ENCODE results near the gene TEX264.

TEX264 gene

DNA sequence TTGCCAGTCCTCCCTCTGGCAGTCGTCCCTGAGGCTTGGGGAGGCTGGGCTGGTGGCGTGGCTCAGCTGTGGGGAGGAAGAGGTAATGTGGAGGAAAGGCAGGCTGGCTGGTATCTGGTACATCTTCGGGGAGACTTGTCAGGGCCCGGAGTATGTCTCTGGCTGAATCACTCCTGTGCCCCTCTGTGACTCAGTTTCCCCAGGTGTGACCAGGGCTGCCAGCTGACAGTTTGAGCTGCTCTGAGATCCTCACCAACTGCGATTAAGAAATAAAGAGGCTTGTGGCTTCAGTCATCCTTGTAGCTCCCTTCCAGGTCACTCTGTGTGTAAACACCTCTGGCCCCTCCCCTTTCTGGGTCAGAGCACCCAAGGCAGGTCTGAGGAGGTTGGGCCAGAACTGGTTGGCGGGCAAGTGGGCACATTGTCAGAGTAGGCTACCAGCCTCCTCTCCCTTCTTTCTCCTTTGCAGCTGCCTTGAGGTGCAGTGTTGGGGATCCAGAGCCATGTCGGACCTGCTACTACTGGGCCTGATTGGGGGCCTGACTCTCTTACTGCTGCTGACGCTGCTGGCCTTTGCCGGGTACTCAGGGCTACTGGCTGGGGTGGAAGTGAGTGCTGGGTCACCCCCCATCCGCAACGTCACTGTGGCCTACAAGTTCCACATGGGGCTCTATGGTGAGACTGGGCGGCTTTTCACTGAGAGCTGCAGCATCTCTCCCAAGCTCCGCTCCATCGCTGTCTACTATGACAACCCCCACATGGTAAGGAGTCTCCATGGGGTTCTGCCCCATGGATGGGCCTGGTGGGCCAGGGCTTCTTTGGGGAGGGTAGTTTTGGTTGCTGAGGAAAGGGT is 3.0 kb downstream of the TEX264 start:
- no peak for DNase-seq (ENCODE audit: low read depth in 3 of 3, low spot score in 1 of 3)

GRCh38 chr3:51675201-51675611 is 4.2 kb downstream of the TEX264 start:
- DNase-seq (ENCODE audit: low read depth in 3 of 3, low spot score in 1 of 3), result no peak

DNA sequence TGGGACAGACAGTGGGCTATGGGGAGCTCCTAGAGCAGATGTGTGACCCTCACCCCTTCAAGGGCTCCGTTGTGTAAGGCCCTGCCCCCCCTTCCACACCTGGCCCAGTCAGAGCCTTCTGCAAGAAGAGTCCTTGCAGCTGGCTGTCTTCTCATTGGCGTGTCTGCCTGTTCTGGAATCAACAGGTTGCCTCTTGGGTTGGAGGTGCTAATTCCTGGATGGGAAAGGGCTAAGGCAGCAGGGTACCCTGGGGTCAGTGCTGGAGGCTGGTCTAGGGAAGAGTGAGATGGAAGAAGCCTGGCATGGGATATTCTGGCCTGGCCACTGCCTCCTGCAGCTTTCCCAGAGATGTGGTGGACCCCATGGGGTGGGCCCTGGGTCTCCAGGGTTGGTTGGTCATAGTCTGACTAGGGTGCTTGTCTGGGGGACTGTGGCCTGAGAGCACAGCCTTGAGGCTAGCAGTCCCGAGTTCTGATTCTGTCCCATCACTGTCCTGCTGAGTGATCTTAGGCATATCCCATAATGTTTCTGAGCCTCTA is 5.1 kb downstream of the TEX264 start:
- no peak for DNase-seq (ENCODE audit: low read depth in 3 of 3, low spot score in 1 of 3)

DNA sequence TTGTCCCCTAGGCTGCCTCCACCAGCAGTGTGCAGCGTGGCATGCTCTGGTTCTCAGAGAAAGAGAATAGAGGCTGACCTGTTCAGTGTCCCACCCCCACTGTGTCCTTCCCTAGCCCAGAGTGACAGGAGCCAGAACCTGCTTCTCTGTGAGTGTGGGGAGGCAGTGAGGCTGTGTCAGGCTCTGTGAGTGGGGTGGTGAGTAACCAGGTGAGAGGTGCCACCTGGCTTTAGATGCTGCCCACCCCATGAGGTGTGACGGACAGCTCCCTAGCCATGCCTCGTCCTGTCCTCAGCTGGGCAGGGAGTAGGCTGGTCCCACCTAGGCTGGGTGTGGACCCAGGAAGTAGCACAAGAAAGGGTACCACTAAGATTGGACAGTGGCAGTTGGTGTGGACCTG is 6.3 kb downstream of the TEX264 start:
- DNase-seq (ENCODE audit: low read depth in 3 of 3, low spot score in 1 of 3), result no peak

DNA sequence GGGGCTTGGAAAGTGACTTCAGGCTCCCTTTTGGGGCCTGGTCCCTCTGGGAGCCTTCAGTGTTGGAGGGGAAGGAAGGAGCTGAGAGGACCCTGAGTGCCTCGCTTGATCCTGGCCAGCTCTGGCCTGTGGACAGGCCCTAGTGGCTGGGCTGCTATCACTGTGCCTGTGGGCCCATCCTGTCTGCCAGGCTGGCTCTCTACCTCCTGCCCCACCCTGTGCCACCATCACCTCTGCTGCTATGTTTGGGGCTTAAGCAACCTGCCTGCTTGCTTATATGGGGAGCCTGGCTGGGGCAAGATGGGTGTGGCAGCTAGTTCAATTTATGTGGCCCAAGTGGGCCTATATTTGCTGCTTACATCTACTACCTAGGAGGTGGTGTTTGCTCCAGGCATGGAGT is 7.1 kb downstream of the TEX264 start:
- DNase-seq (ENCODE audit: low read depth in 3 of 3, low spot score in 1 of 3), result no peak

DNA sequence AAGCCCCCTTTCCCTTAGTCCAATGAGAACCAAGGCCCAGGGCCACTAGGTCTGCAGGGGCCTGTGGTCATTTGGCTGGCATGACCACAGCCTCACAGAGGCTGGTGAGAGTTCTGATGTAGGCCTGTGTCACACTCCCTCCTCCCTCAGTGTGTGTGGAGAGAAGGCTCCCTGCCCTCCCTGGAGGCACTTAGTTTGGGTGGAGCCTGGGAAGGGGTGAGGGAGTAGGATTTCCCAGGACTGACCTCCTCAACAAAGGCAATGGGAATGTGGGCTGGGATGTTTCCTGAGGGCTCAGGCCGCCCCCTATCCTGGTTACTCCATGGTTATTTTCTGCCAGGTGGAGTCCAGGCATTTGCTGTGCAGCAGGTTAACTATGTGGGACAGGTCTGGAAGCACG is 7.6 kb downstream of the TEX264 start:
- no peak for DNase-seq (ENCODE audit: low read depth in 3 of 3, low spot score in 1 of 3)

DNA sequence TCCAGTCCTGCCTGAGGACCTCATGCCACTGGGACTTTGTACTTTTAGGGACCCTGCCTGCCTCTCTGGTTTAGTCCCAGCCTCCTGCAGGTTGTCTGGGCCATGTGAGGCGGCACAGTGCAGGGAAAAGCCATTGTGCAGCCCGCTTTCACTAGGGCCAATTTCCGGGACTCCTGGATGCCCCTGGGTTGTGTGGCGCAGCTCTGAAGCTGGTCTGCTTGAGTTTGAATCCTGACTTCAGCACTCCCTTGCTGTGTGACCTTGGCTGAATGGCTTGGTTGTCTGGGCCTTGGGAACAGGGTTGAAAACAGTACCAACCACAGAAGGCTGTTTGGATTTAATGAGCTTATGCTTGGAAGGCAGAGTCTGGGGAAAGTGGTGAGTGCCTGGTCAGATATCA is 8.3 kb downstream of the TEX264 start:
- no peak for DNase-seq (ENCODE audit: low read depth in 3 of 3, low spot score in 1 of 3)

DNA sequence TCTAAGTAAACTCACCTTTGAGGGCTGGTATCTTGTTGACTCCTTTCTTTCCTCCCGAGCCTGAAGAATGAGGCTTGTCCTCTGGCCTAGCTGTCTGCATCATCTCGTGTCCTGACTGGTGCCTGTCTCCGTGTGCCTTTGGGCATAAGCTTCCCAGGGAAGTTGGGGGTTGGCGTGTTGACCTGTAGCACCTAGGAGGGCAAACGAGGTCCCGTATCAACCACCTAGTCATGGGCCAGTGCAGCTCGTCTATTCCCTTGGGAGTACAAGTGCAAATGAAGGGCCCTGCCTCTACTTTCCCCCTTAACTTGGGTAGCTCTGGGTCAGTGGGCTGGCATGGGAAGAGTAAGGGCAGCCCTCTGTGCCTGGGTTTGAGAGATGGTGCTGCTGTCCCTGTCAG is 8.7 kb downstream of the TEX264 start:
- no peak for DNase-seq (ENCODE audit: low read depth in 3 of 3, low spot score in 1 of 3)

- DNase-seq (ENCODE audit: low read depth in 3 of 3, low spot score in 1 of 3), result no peak
These were observed 9.1 kb downstream of the TEX264 start for GRCh38 chr3:51680196-51680595.

DNA sequence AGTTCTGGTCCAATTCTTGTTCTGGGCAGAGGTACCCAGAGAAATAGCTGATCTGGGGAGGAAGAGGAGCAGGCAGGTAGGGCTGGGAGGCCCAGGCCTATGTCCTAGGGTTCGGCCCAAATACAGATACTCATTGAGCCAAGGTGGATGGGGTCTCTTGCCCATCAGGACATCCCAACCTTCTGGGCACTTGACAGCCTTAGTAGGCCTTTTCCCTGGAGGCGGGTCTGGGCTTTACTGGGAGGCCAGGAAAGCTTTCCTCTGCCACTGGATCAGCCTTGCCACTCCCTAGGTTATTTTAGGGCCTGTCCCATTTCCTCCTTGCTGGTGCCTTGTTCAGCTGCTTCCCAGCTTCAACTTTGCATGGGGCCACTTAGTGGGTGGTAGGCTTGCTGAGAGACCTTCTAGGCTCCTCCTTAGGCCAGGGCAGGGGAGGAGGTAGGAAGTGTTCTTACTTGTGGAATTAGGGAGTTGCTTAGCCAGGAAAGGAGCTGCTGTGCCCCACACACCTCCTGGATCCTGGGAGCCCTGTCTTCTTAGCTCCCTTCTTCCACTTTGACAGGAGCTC is 9.7 kb downstream of the TEX264 start:
- DNase-seq (ENCODE audit: low read depth in 3 of 3, low spot score in 1 of 3), result no peak

GRCh38 chr3:51681453-51681852 is 10.4 kb downstream of the TEX264 start:
- DNase-seq (ENCODE audit: low read depth in 3 of 3, low spot score in 1 of 3), result peak in 1 of 3 donors; percentile 22

- peak; percentile 30 to 54 (median 52) for DNase-seq (ENCODE audit: low read depth in 3 of 3, low spot score in 1 of 3)
These were observed 11.0 kb downstream of the TEX264 start for GRCh38 chr3:51682079-51682478.

GRCh38 chr3:51682526-51682925 is 11.5 kb downstream of the TEX264 start:
- no peak for DNase-seq (ENCODE audit: low read depth in 3 of 3, low spot score in 1 of 3)

- no peak for DNase-seq (ENCODE audit: low read depth in 3 of 3, low spot score in 1 of 3)
These were observed 12.5 kb downstream of the TEX264 start for GRCh38 chr3:51683566-51683965.

- no peak for DNase-seq (ENCODE audit: low read depth in 3 of 3, low spot score in 1 of 3)
These were observed 14.1 kb downstream of the TEX264 start for GRCh38 chr3:51684971-51685751.

GRCh38 chr3:51686056-51686455 is 15.0 kb downstream of the TEX264 start:
- DNase-seq (ENCODE audit: low read depth in 3 of 3, low spot score in 1 of 3), result no peak

DNA sequence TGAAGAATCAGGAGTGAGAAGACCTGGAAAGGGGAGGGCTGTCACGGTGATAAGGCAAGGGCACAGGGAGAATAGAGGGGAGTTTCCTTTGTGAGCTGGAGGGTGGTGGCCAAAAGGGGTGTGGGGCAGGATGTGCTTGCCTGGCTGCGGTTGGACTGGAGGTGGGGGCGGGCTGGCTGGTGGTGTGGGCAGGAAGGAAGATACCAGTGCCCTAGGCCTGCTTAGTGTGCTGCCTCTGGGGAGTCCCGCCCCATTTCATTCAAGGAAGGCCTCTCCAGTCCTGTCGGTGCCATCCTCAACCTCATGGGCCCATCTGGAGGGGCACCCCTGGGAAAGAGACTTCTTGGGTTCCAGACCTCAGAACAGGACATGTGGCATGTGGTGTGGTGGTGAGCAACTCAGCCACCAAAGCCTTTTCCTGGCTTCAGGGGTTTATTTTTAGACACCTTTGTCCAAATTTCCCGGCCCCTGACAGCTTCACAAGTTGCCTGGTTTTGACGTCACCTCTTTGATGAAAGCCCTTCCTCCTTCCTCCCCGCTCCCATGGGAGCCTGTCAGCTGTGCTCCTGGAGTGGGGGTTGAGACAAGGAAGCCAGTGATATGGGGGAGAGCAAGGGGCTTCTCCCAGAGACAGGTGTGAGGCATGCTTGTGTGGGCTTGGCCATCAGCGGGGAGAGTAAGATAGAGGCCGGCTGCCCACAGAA is 15.6 kb downstream of the TEX264 start:
- peak; percentile 55 to 64 (median 60) for DNase-seq (ENCODE audit: low read depth in 3 of 3, low spot score in 1 of 3)

- no peak for DNase-seq (ENCODE audit: low read depth in 3 of 3, low spot score in 1 of 3)
These were observed 16.6 kb downstream of the TEX264 start for GRCh38 chr3:51687431-51688205.

DNA sequence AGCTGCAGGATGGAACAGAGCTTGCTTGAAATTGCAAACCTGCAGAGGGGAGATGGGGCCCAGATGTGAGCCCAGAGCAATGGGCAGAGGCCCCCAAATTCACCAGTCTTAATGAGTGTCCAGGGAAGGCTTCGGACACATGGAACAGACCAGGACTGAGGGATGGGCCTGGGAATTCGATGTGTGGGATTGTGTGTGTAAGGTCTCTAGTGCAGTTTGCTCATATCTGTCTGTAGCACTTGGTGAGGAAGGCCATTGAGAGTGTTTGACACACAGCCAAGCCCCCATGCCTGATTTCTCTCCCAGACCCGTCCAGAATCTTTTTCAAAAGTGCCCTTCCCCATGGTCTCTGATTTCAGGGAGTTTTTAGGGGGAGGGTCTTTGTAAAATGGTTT is 17.2 kb downstream of the TEX264 start:
- DNase-seq (ENCODE audit: low read depth in 3 of 3, low spot score in 1 of 3), result no peak

- DNase-seq (ENCODE audit: low read depth in 3 of 3, low spot score in 1 of 3), result no peak
These were observed 20.0 kb downstream of the TEX264 start for GRCh38 chr3:51691021-51691420.
